Fibroblast of lung (primary cell): Measurements from ENCODE around the gene PPARG. TPM values are rescaled to one million over a fixed set of nuclear protein-coding genes. Genes with fewer than 3 reads are reported as not detected.

Experiments used
- DNase-seq, 2 donors: peaks; one replicate each; pipeline versions ENCODE4 v3.0.0 to v3.0.0-alpha.2; 2010; ENCODE audit warnings: low read depth in 2 of 2
- H2AFZ ChIP-seq: 2 replicates; pipeline ENCODE4 v1.5.1; 2012; ENCODE audit warnings: low read length, control low read depth, inconsistent platforms
- H3K27ac ChIP-seq: 2 replicates; pipeline ENCODE4 v1.5.1; 2011; ENCODE audit warnings: low read length, control low read depth; ENCODE audit not compliant: insufficient read depth
- H3K27me3 ChIP-seq: 2 replicates; pipeline ENCODE4 v1.5.1; 2011; ENCODE audit warnings: mild to moderate bottlenecking, low read length; ENCODE audit not compliant: control insufficient read depth, insufficient read depth
- H3K36me3 ChIP-seq: 2 replicates; pipeline ENCODE4 v1.5.1; 2011; ENCODE audit warnings: low read length; ENCODE audit not compliant: control insufficient read depth, insufficient read depth
- H3K4me1 ChIP-seq: 2 replicates; pipeline ENCODE4 v1.5.1; 2011; ENCODE audit warnings: low read length; ENCODE audit not compliant: control insufficient read depth, insufficient read depth; ENCODE audit errors: extremely low read depth
- H3K4me2 ChIP-seq: 2 replicates; pipeline ENCODE4 v1.5.1; 2011; ENCODE audit warnings: low read length, control low read depth; ENCODE audit not compliant: insufficient read depth; ENCODE audit errors: extremely low read depth
- H3K4me3 ChIP-seq, 4 experiments: fragments of 200-600 bp in 1 of 4; sonication (generic) in 1 of 4; replicated peaks in 1 of 4; 2 replicates each; pipeline ENCODE4 v1.5.1; 2011 to 2016; ENCODE audit warnings: low read length in 4 of 4, low read depth in 3 of 4, mild to moderate bottlenecking in 3 of 4, control low read depth in 2 of 4, inconsistent platforms in 1 of 4, mixed read lengths in 1 of 4; ENCODE audit not compliant: insufficient read depth in 1 of 4; ENCODE audit errors: control extremely low read depth in 1 of 4
- H3K79me2 ChIP-seq: 2 replicates; pipeline ENCODE4 v1.5.1; 2012; ENCODE audit warnings: mild to moderate bottlenecking, low read length, inconsistent platforms; ENCODE audit not compliant: control insufficient read depth, insufficient read depth
- H3K9ac ChIP-seq: 2 replicates; pipeline ENCODE4 v1.5.1; 2011; ENCODE audit warnings: mild to moderate bottlenecking, low read length, control low read depth; ENCODE audit not compliant: insufficient read depth
- H3K9me3 ChIP-seq: 2 replicates; pipeline ENCODE4 v1.5.1; 2012; ENCODE audit warnings: low read depth, low read length; ENCODE audit not compliant: control insufficient read depth, insufficient read depth
- H4K20me1 ChIP-seq: 2 replicates; pipeline ENCODE4 v1.5.1; 2011; ENCODE audit warnings: low read length; ENCODE audit not compliant: control insufficient read depth, insufficient read depth; ENCODE audit errors: extremely low read depth
- EZH2 ChIP-seq: IDR thresholded peaks from 2 replicates; pipeline ENCODE4 v1.5.1; 2012; ENCODE audit warnings: low read length, control low read depth, mild to moderate bottlenecking; ENCODE audit errors: missing control alignments
- polyA plus RNA-seq, 2 donors: library from polyadenylated mRNA; depleted of rRNA in 1 of 2; stranded (reverse) in 1 of 2; unstranded in 1 of 2; fragments of >200 nt; gene quantifications; 2 replicates each; pipeline ENCODE4 v1.2.1, GENCODE V29; 2011 to 2012; ENCODE audit warnings: missing spikeins in 1 of 2
- total RNA-seq: library from RNA; depleted of rRNA; stranded (reverse); fragments of >200 nt; gene quantifications from 2 replicates; pipeline ENCODE4 v1.2.1, GENCODE V29; 2014
- TF ChIP-seq, protein P1 (sequence below), 2 donors: IDR thresholded peaks in 1 of 2; conservative IDR thresholded peaks in 1 of 2; 1 replicate in 1 of 2; 2 replicates in 1 of 2; pipeline ENCODE4 v1.5.1; 2011 to 2012; ENCODE audit warnings: low read length in 2 of 2, control low read depth in 1 of 2, inconsistent platforms in 1 of 2, low read depth in 1 of 2, mild to moderate bottlenecking in 1 of 2

Gene PPARG
- total and polyA plus RNA-seq, 2 donors (not counting 1 experiment from before 2014, with no cell fraction given) = 32.8 to 42.8 TPM

DNA sequence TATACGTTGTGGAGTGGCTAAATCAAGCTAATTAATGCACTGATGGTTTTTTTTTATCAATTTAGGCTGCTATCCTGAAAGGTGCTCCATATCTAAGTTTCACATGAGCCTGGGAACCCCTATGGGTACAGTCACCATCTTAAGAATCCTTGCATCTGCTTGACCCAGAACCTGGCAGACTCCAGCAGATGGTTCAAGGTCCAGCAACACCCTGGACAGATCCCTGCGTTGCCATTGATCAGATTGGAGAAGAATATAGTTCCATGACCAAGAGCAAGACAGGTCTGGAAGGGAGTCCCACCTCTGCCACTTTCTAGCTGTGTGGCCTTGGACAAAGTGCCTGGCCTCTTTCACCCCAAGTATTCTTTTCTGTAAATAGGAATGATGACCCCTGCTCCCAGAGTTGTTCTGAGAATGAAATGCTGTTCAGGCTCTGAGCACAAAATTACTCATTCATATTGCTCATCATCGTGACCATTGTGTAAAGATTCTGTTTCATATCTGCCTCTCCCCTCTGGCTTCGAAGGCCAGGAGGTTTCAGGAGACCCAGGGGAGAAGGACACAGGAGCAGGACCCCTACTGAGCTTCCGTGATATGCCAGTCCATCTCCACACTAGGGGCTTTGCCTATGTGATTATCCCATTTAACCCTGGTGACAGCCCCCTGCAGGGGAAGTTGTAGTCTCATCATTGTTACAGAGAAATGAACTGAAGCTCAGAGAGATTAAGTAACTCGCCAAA, 165.4 kb downstream of the PPARG start:
- no peak overlapping the region for H2AFZ ChIP-seq
- no peaks in the 10 kb centered on the region for H4K20me1 ChIP-seq
- H3K79me2 ChIP-seq = no peaks in the 10 kb centered on the region
- no peak overlapping the region for H3K9ac ChIP-seq
- no peak for DNase-seq
- peaks cover 3% of the 10 kb centered on the region for H3K27me3 ChIP-seq
- H3K4me3 ChIP-seq = no peak overlapping the region
- no peak overlapping the region for H3K27ac ChIP-seq
- no peaks in the 10 kb centered on the region for H3K36me3 ChIP-seq
- no peak for TF ChIP-seq EZH2
- H3K9me3 ChIP-seq = no peaks in the 10 kb centered on the region
- no peak overlapping the region for H3K4me2 ChIP-seq
- H3K4me1 ChIP-seq = peaks cover 8% of the 10 kb centered on the region

DNA sequence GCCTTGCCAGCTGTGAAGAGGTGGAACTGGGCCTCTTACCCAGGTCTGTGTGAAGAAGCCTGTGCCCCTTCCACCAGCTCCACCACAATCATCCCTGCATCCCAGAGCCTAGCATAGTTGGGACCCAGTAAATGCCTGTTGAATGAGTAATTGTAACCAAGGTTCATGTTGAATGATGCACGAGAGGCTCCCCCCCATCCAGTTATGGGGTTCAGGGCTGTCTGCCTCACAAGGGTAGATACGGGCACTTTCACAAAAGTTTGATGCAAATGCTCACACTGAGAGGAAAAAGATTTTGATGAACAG, 165.9 kb downstream of the PPARG start:
- no peak overlapping the region for H3K4me3 ChIP-seq
- peaks cover 8% of the 10 kb centered on the region for H3K4me1 ChIP-seq
- H4K20me1 ChIP-seq = no peaks in the 10 kb centered on the region
- no peaks in the 10 kb centered on the region for H3K79me2 ChIP-seq
- H3K9me3 ChIP-seq = no peaks in the 10 kb centered on the region
- H3K4me2 ChIP-seq = no peak overlapping the region
- no peak for DNase-seq
- no peaks in the 10 kb centered on the region for H3K36me3 ChIP-seq
- H3K27ac ChIP-seq = no peak overlapping the region
- no peak overlapping the region for H2AFZ ChIP-seq
- no peak overlapping the region for H3K9ac ChIP-seq
- TF ChIP-seq, protein P1, sequence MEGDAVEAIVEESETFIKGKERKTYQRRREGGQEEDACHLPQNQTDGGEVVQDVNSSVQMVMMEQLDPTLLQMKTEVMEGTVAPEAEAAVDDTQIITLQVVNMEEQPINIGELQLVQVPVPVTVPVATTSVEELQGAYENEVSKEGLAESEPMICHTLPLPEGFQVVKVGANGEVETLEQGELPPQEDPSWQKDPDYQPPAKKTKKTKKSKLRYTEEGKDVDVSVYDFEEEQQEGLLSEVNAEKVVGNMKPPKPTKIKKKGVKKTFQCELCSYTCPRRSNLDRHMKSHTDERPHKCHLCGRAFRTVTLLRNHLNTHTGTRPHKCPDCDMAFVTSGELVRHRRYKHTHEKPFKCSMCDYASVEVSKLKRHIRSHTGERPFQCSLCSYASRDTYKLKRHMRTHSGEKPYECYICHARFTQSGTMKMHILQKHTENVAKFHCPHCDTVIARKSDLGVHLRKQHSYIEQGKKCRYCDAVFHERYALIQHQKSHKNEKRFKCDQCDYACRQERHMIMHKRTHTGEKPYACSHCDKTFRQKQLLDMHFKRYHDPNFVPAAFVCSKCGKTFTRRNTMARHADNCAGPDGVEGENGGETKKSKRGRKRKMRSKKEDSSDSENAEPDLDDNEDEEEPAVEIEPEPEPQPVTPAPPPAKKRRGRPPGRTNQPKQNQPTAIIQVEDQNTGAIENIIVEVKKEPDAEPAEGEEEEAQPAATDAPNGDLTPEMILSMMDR (conservative IDR thresholded peaks at IDR 0.05 in 1 of 2, IDR thresholded peaks at IDR 0.05 in 1 of 2; ENCODE audit: low read depth in 1 of 2, low read length in 2 of 2) = no peak
- no peak for TF ChIP-seq EZH2
- peaks cover 5% of the 10 kb centered on the region for H3K27me3 ChIP-seq

DNA sequence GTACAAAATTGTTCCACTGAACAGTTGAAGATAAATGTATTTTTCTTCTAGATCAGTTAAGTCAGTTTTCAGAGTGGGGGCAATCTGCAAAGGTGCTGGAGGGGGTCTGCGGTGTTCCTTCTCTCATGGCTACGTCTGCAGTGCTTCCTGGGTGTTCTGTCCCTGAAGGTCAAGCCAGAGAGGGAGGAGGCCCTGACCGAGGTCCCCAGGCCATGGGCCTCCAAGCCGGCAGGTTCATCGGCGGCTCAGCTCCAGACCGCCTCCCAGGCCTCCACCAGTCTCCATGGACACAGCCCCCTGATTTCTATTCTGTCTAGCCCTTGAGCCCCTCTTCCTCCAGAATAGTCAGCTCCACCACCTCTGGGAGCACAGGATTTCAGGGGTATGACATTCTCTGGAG, 166.9 kb downstream of the PPARG start:
- Histone ChIP-seq H3K79me2 (no peaks in the 10 kb centered on the region), H3K4me2 (no peak overlapping the region), H4K20me1 (no peaks in the 10 kb centered on the region), H3K9ac (no peak overlapping the region), H3K9me3 (no peaks in the 10 kb centered on the region), H2AFZ (no peak overlapping the region), H3K27me3 (peaks cover 5% of the 10 kb centered on the region), H3K36me3 (no peaks in the 10 kb centered on the region), H3K4me3 (no peak overlapping the region), H3K27ac (no peak overlapping the region), H3K4me1 (peaks cover 8% of the 10 kb centered on the region)
- TF ChIP-seq, protein P1 (conservative IDR thresholded peaks at IDR 0.05 in 1 of 2, IDR thresholded peaks at IDR 0.05 in 1 of 2; ENCODE audit: low read depth in 1 of 2, low read length in 2 of 2) = no peak
- TF ChIP-seq EZH2 = no peak
- no peak for DNase-seq
